ENCODE data around the gene TMEM248.
"Not testable (repeated sequence)": the region's sequence is repeated elsewhere in the genome, so short reads cannot be mapped to it uniquely, and the experiment has no call there.

TMEM248 gene

GRCh38 chr7:66903360-66904062 lies 17.5 kb upstream of the TMEM248 start:
- in situ Hi-C loops (cut with HindIII; ENCODE audit: low sequenced_read_pairs) = no loop called here
- no peak for DNase-seq (ENCODE audit: low read depth, low spot score)
- H3K4me3 ChIP-seq (ENCODE audit: low read depth, low read length) = no peak overlapping the region
- no peak for TF ChIP-seq CTCF (IDR thresholded peaks at IDR 0.05; ENCODE audit: low read depth, low read length)

GRCh38 chr7:66904063-66904593 lies 16.9 kb upstream of the TMEM248 start:
- H3K4me3 ChIP-seq (ENCODE audit: low read depth, low read length) = no peak overlapping the region
- DNase-seq (ENCODE audit: low read depth, low spot score) = no peak
- in situ Hi-C loops (cut with HindIII; ENCODE audit: low sequenced_read_pairs) = no loop called here
- no peak for TF ChIP-seq CTCF (IDR thresholded peaks at IDR 0.05; ENCODE audit: low read depth, low read length)

- DNase-seq (ENCODE audit: low read depth, low spot score) = no peak
- H3K4me3 ChIP-seq (ENCODE audit: low read depth, low read length) = no peak overlapping the region
- TF ChIP-seq CTCF (IDR thresholded peaks at IDR 0.05; ENCODE audit: low read depth, low read length) = no peak
- in situ Hi-C loops (cut with HindIII; ENCODE audit: low sequenced_read_pairs) = no loop called here
Measured at GRCh38 chr7:66905278-66905677, 15.7 kb upstream of the TMEM248 start.

- in situ Hi-C loops (cut with HindIII; ENCODE audit: low sequenced_read_pairs) = no loop called here
- DNase-seq (ENCODE audit: low read depth, low spot score) = no peak
- no peak overlapping the region for H3K4me3 ChIP-seq (ENCODE audit: low read depth, low read length)
- no peak for TF ChIP-seq CTCF (IDR thresholded peaks at IDR 0.05; ENCODE audit: low read depth, low read length)
Measured at GRCh38 chr7:66905689-66906088, 15.3 kb upstream of the TMEM248 start.

- no peak overlapping the region for H3K4me3 ChIP-seq (ENCODE audit: low read depth, low read length)
- in situ Hi-C loops (cut with HindIII; ENCODE audit: low sequenced_read_pairs) = no loop called here
- no peak for DNase-seq (ENCODE audit: low read depth, low spot score)
- no peak for TF ChIP-seq CTCF (IDR thresholded peaks at IDR 0.05; ENCODE audit: low read depth, low read length)
Measured at GRCh38 chr7:66907731-66908130, 13.3 kb upstream of the TMEM248 start.

GRCh38 chr7:66908598-66908997 lies 12.4 kb upstream of the TMEM248 start:
- in situ Hi-C loops (cut with HindIII; ENCODE audit: low sequenced_read_pairs); DNase-seq (ENCODE audit: low read depth, low spot score); H3K4me3 ChIP-seq (ENCODE audit: low read depth, low read length): not testable (repeated sequence)

GRCh38 chr7:66910789-66911188 lies 10.2 kb upstream of the TMEM248 start:
- TF ChIP-seq CTCF (IDR thresholded peaks at IDR 0.05; ENCODE audit: low read depth, low read length) = no peak
- no peak overlapping the region for H3K4me3 ChIP-seq (ENCODE audit: low read depth, low read length)
- in situ Hi-C loops (cut with HindIII; ENCODE audit: low sequenced_read_pairs) = no loop called here
- DNase-seq (ENCODE audit: low read depth, low spot score) = no peak

- in situ Hi-C loops (cut with HindIII; ENCODE audit: low sequenced_read_pairs); DNase-seq (ENCODE audit: low read depth, low spot score); H3K4me3 ChIP-seq (ENCODE audit: low read depth, low read length): not testable (repeated sequence)
Measured at GRCh38 chr7:66911191-66911590, 9.8 kb upstream of the TMEM248 start.
